Skeletal muscle tissue (tissue), 4 donors: Measurements from ENCODE around the gene SALL1. TPM values are rescaled to one million over a fixed set of nuclear protein-coding genes. Genes with fewer than 3 reads are reported as not detected.

Experiments used
- H3K27ac ChIP-seq: one replicate; pipeline ENCODE4 v1.7.0; 2013; ENCODE audit warnings: mild to moderate bottlenecking, low read depth, low read length, inconsistent platforms
- H3K27me3 ChIP-seq, 3 donors: one replicate each; pipeline ENCODE4 v1.7.0; 2013; ENCODE audit warnings: low read length in 3 of 3; ENCODE audit not compliant: control insufficient read depth in 3 of 3, insufficient read depth in 3 of 3
- H3K36me3 ChIP-seq, 3 donors: one replicate each; pipeline ENCODE4 v1.7.0; 2013; ENCODE audit warnings: low read length in 3 of 3; ENCODE audit not compliant: control insufficient read depth in 3 of 3, insufficient read depth in 3 of 3
- H3K4me1 ChIP-seq, 3 donors: one replicate each; pipeline ENCODE4 v1.7.0; 2013; ENCODE audit warnings: low read length in 3 of 3, mild to moderate bottlenecking in 3 of 3; ENCODE audit not compliant: control insufficient read depth in 3 of 3, insufficient read depth in 3 of 3
- H3K4me3 ChIP-seq, 3 donors: one replicate each; pipeline ENCODE4 v1.7.0; 2013; ENCODE audit warnings: low read length in 3 of 3
- H3K9ac ChIP-seq, 3 donors: one replicate each; pipeline ENCODE4 v1.7.0; 2013; ENCODE audit warnings: low read length in 3 of 3, mild to moderate bottlenecking in 3 of 3, moderate library complexity in 2 of 3, low read depth in 1 of 3
- H3K9me3 ChIP-seq, 3 donors: one replicate each; pipeline ENCODE4 v1.7.0; 2013; ENCODE audit warnings: low read length in 3 of 3; ENCODE audit not compliant: control insufficient read depth in 3 of 3
- total RNA-seq: library from RNA; depleted of rRNA; stranded (reverse); fragments of >200 nt; gene quantifications from one replicate; pipeline ENCODE4 v1.2.3, GENCODE V29; 2014
- donor health status: Osteomylitis.

The SALL1 gene
- total RNA-seq, 1 donor from 2014 or later: not detected

- H3K27ac ChIP-seq: no peak overlapping the region
- H3K4me1 ChIP-seq: no peaks in the 10 kb centered on the region
- H3K9me3 ChIP-seq: no peaks in the 10 kb centered on the region
- H3K9ac ChIP-seq: no peak overlapping the region
- H3K36me3 ChIP-seq: no peaks in the 10 kb centered on the region
- peaks cover 9 to 44% (median 10%) of the 10 kb centered on the region in 3 donors for H3K27me3 ChIP-seq
- no peak overlapping the region for H3K4me3 ChIP-seq
These were observed 17.9 kb downstream of the SALL1 start for GRCh38 chr16:51133183-51133582.

- no peaks in the 10 kb centered on the region for H3K36me3 ChIP-seq
- H3K27ac ChIP-seq: no peak overlapping the region
- no peaks in the 10 kb centered on the region for H3K9me3 ChIP-seq
- H3K4me3 ChIP-seq: no peak overlapping the region
- H3K9ac ChIP-seq: no peak overlapping the region
- peaks cover 9 to 45% (median 10%) of the 10 kb centered on the region in 3 donors for H3K27me3 ChIP-seq
- no peaks in the 10 kb centered on the region for H3K4me1 ChIP-seq
These were observed 18.5 kb downstream of the SALL1 start for GRCh38 chr16:51132490-51133115.

- H3K27ac ChIP-seq: no peak overlapping the region
- peaks cover 9 to 35% (median 10%) of the 10 kb centered on the region in 3 donors for H3K27me3 ChIP-seq
These were observed 19.5 kb downstream of the SALL1 start for GRCh38 chr16:51131619-51132018.

GRCh38 chr16:51129105-51129504, 22.0 kb downstream of the SALL1 start:
- Histone ChIP-seq H3K27me3 (peaks cover 5 to 36% (median 6%) of the 10 kb centered on the region in 3 donors), H3K4me3 (no peak overlapping the region), H3K4me1 (no peaks in the 10 kb centered on the region), H3K9me3 (no peaks in the 10 kb centered on the region), H3K9ac (no peak overlapping the region), H3K27ac (no peak overlapping the region), H3K36me3 (no peaks in the 10 kb centered on the region)

More at GRCh38 chr16:51131619-51132018, 19.5 kb downstream of the SALL1 start:
- Histone ChIP-seq H3K9ac (no peak overlapping the region), H3K4me1 (no peaks in the 10 kb centered on the region), H3K4me3 (no peak overlapping the region), H3K9me3 (no peaks in the 10 kb centered on the region), H3K36me3 (no peaks in the 10 kb centered on the region)

- no peak overlapping the region for H3K27ac ChIP-seq
- no peaks in the 10 kb centered on the region for H3K36me3 ChIP-seq
- peaks cover 0 to 26% (median 0%) of the 10 kb centered on the region in 3 donors for H3K27me3 ChIP-seq
- H3K4me3 ChIP-seq: no peak overlapping the region
- H3K4me1 ChIP-seq: no peaks in the 10 kb centered on the region
- no peaks in the 10 kb centered on the region for H3K9me3 ChIP-seq
- no peak overlapping the region for H3K9ac ChIP-seq
These were observed 25.1 kb downstream of the SALL1 start for GRCh38 chr16:51125992-51126391.

- Histone ChIP-seq H3K4me3 (no peak overlapping the region), H3K4me1 (no peaks in the 10 kb centered on the region), H3K9me3 (no peaks in the 10 kb centered on the region), H3K27me3 (peaks cover 0 to 29% (median 0%) of the 10 kb centered on the region in 3 donors), H3K36me3 (no peaks in the 10 kb centered on the region), H3K9ac (no peak overlapping the region), H3K27ac (no peak overlapping the region)
These were observed 26.2 kb downstream of the SALL1 start for GRCh38 chr16:51124896-51125295.

GRCh38 chr16:51121850-51122249, 29.2 kb downstream of the SALL1 start:
- no peak overlapping the region for H3K9ac ChIP-seq
- no peak overlapping the region for H3K27ac ChIP-seq
- peaks cover 0 to 26% (median 4%) of the 10 kb centered on the region in 3 donors for H3K27me3 ChIP-seq
- no peaks in the 10 kb centered on the region for H3K9me3 ChIP-seq
- no peaks in the 10 kb centered on the region for H3K36me3 ChIP-seq
- H3K4me3 ChIP-seq: no peak overlapping the region
- H3K4me1 ChIP-seq: no peaks in the 10 kb centered on the region

- peaks cover 0 to 30% (median 4%) of the 10 kb centered on the region in 3 donors for H3K27me3 ChIP-seq
- no peaks in the 10 kb centered on the region for H3K36me3 ChIP-seq
- no peak overlapping the region for H3K27ac ChIP-seq
- no peaks in the 10 kb centered on the region for H3K9me3 ChIP-seq
- H3K4me1 ChIP-seq: no peaks in the 10 kb centered on the region
- no peak overlapping the region for H3K9ac ChIP-seq
- no peak overlapping the region for H3K4me3 ChIP-seq
These were observed 30.2 kb downstream of the SALL1 start for GRCh38 chr16:51120730-51121347.

GRCh38 chr16:51119973-51120729, 30.9 kb downstream of the SALL1 start:
- peaks cover 4 to 33% (median 5%) of the 10 kb centered on the region in 3 donors for H3K27me3 ChIP-seq

GRCh38 chr16:51119556-51119955, 31.5 kb downstream of the SALL1 start:
- Histone ChIP-seq H3K27me3 (peaks cover 4 to 34% (median 6%) of the 10 kb centered on the region in 3 donors), H3K27ac (no peak overlapping the region), H3K4me1 (no peaks in the 10 kb centered on the region), H3K4me3 (no peak overlapping the region), H3K36me3 (no peaks in the 10 kb centered on the region), H3K9ac (no peak overlapping the region), H3K9me3 (no peaks in the 10 kb centered on the region)

More at GRCh38 chr16:51119973-51120729, 30.9 kb downstream of the SALL1 start:
- H3K4me3 ChIP-seq: no peak overlapping the region
- no peaks in the 10 kb centered on the region for H3K9me3 ChIP-seq
- no peak overlapping the region for H3K27ac ChIP-seq
- H3K36me3 ChIP-seq: no peaks in the 10 kb centered on the region
- no peak overlapping the region for H3K9ac ChIP-seq
- H3K4me1 ChIP-seq: no peaks in the 10 kb centered on the region
